Left renal pelvis (tissue), 4 donors: ENCODE data around the gene SNX4. TPM values are rescaled to one million over a fixed set of nuclear protein-coding genes. Genes with fewer than 3 reads are reported as not detected.
"Not testable (repeated sequence)": the region's sequence is repeated elsewhere in the genome, so short reads cannot be mapped to it uniquely, and the experiment has no call there.

Experiments used
- DNase-seq, 4 donors: peaks; one replicate each; pipeline ENCODE4 v3.0.0-alpha.2; 2013; ENCODE audit warnings: low read depth in 4 of 4, low spot score in 3 of 4
- polyA plus RNA-seq, 4 donors: library from polyadenylated mRNA; unstranded; fragments of 120-200 nt; gene quantifications; one replicate each; pipeline ENCODE4 v1.2.1, GENCODE V29; 2013; ENCODE audit not compliant: insufficient read length in 4 of 4

The SNX4 gene
- 10 to 100 TPM; 36.7 to 77.8 (median 69.4) TPM for polyA plus RNA-seq

DNA sequence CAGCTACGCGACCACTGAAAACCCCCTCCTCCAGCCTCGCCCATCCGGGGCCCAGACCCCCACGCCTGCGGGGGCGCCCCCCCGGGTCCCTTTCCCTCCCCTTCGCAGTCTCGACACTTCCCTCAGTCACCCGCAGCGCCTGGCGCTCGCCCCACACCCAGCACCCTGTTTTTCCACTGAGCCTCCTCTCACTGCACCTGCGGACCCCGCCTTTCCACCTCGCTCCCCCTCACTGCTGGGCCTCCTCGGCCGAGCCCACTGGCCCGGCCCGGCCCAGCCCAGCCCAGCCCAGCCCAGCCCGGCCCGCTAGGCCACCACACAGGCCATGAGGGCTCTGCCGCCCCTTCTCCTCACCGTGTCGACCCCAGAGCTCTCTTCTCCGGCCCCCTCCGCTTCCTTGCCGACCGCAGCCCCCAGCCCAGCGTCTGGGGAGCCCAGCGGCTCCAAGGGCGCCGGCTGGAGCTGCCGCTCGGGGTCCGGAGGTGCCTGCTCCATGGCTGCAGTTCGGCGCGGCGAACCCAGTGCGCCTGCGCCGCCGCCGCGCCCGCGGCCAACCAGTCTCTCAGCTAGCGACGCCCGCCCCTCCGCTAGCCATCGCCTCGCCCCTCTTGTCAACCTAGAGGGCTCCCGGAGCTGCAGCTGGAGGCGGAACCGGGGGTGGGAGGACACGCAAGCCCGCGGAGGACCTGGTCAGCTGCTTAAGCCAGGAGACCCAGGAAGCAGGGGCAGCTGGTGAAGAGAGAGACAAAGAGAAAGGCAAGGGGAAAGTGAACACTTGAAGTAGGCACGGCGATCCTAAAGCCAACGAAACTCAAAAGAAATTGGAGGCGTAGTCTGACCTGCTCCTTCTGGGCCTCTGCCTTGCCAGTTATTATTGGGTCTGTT, at the start of gene SNX4:
Gene SNX4, minus strand, starts transcription at position 525 of the 885 bp plus-strand sequence. Its CDS starts 30 bp downstream, at position 495.
- peak; percentile 78 to 88 (median 84) for DNase-seq

- no peak for DNase-seq
These were observed 36.3 kb upstream of the SNX4 start for GRCh38 chr3:125556314-125556713.

GRCh38 chr3:125552401-125552800, 32.4 kb upstream of the SNX4 start:
- DNase-seq = no peak

- no peak for DNase-seq
These were observed 8.9 kb upstream of the SNX4 start for GRCh38 chr3:125528920-125529319.

DNA sequence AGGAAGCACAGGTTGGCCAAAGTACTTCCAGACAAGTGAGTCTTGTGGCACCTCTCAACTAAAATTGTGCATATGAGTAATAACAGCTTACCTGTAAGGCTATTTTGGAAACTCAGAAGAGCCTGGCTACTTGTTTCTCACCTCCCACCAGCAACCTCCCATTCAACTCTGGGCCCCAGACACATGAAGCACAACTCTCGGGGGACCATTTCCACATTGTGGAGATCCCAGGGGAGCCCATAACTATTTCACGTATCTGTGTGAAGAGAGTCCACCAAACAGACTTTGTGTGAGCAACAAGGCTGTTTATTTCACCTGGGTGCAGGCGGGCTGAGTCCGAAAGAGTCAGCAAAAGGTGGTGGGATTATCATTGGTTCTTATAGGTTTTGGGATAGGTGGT, 5.2 kb upstream of the SNX4 start:
- DNase-seq = no peak

DNA sequence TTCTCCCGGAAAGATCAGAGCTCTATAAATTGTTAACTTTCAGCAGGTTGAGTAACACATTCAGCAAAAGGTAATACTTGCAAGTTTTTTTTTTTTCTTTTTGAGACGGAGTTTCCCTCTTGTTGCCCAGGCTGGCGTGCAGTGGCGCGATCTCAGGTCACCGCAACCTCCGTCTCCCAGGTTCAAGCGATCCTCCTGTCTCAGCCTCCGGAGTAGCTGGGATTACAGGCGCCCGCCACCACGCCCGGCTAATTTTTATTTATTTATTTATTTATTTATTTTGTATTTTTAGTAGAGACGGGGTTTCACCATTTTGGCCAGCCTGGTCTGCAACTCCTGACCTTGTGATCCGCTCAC, 539 bp upstream of the SNX4 start:
- not testable (repeated sequence) for DNase-seq

DNA sequence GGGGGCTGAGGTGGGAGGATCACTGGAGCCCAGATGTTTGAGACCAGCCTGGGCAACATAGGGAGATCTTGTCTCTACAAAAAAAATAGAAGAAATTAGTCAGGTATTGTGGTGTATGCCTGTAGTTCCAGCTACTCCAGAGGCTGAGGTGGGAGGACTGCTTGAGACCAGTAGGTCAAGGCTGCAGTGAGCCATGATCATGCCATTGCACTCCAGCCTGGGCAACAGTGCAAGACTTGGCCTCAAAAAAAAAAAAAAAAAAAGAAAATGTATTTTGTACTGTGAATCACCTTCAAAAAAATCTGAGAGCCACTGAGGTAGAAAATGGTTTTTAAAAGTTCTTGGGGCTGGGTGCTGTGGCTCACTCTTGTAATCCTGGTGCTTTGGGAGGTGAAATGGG, 4.6 kb downstream of the SNX4 start:
- no peak for DNase-seq

GRCh38 chr3:125513490-125514115, 6.4 kb downstream of the SNX4 start:
- DNase-seq = no peak

DNA sequence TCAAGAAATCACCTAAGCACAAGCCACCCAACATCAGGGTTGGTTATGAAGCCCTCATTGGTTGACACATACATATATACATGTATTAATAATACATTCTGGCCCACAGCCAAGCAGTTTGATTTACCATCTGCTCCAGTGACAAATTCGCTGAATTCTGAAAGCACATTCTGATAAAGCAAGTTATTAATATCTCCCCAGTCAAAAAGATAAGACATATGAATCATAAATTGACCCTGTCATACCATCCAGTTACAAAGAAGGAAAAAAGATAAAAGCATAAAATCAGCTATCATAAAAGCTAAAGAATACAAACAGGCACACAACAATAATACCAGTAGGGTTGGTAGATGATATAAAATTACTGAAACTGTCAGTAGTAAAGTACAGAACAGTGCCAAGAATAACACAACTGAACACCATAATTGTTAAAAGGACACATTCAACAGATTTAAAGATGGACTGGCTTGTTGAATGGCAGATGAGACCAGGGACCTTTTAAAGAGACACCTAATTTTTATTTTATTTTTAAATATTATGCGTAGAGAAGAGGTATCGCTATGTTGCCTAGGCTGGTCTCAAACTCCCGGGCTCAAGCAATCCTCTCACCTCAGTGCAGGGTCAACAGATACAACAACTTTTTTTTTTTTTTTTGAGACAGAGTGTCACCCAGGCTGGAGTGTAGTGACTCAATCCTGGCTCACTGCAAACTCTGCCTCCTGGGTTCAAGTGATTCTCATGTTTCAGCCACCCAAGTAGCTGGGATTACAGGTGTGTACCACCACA, 7.7 kb downstream of the SNX4 start:
- DNase-seq = no peak

GRCh38 chr3:125511420-125512118, 8.4 kb downstream of the SNX4 start:
- DNase-seq = no peak

DNA sequence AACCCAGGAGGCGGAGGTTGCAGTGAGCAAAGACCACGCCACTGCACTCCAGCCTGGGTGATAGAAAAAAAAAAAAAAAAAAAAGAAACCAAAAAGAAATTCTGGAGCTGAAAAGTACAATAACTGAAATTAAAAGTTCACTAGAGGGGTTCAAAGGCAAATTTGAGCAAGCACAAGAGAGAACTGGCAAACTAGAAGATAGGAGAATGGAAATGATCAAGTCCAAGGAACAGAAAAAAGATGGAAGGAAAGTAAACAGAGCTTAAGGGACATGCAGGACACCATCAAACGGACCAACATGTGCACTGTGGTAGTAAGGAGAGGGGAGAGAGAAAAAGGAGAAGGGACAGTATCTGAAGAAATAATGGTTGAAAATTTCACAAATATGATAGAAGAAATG, 12.9 kb downstream of the SNX4 start:
- no peak for DNase-seq

GRCh38 chr3:125498630-125499029, 21.4 kb downstream of the SNX4 start:
- no peak for DNase-seq

- DNase-seq = no peak
These were observed 23.3 kb downstream of the SNX4 start for GRCh38 chr3:125496701-125497100.

DNA sequence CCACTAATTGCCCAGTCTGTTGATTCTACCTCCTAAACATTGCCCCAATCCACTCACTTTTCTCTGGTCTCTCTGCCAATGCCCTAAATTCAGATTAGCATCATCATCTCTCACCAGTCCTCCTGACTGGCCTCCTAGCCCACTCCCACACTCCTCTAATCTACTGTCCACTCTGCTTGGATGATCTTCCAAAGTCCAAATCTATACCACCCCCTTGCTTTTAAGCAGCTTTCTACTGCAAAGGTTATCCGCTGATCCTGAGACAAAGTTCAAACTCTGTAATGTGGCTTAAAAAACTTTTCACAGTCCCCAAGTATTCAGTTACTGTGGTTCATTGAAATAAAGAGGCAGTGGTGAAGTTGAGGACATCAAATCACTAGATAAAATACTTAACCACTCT, 37.6 kb downstream of the SNX4 start:
- DNase-seq = no peak

GRCh38 chr3:125481786-125482185, 38.2 kb downstream of the SNX4 start:
- no peak for DNase-seq

GRCh38 chr3:125481375-125481759, 38.6 kb downstream of the SNX4 start:
- not testable (repeated sequence) for DNase-seq

GRCh38 chr3:125480656-125481374, 39.2 kb downstream of the SNX4 start:
- no peak for DNase-seq

GRCh38 chr3:125479091-125479490, 40.9 kb downstream of the SNX4 start:
- no peak for DNase-seq

GRCh38 chr3:125478326-125478725, 41.7 kb downstream of the SNX4 start:
- DNase-seq = no peak

DNA sequence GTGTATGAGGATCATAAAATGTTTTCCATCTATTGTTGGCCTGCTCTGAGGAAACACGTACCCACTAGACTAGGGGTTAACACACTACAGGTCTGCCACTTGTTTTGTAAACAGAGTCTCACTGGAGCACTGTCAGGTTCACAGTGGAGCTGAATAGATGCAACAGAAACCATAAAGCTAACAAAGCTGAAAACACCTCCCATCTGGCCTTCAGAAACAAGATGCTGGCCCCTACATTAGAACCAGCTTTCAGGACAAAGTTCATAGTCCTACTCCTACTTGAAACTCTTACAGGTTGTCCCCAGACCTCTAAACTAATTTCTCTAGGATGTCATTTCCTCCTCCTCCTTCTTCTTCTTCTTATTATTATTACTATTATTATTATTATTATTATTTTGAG, 42.3 kb downstream of the SNX4 start:
- DNase-seq = no peak
